NOMO-1 (cell line): Measurements from ENCODE around the gene ATCAY.
A peak's percentile ranks its signal among the peaks of the same experiment; 100 is the strongest.
"Not testable (repeated sequence)": the region's sequence is repeated elsewhere in the genome, so short reads cannot be mapped to it uniquely, and the experiment has no call there.

Source experiments
- DNase-seq, 2 experiments: peaks; one replicate each; lab custom pipeline; 2025; ENCODE audit not compliant: unreplicated experiment in 2 of 2; lab: John Stamatoyannopoulos, UW

ATCAY gene

GRCh38 chr19:3967983-3968382 is 87.5 kb downstream of the ATCAY start:
- DNase-seq = not testable (repeated sequence)

GRCh38 chr19:3968556-3969434 is 88.3 kb downstream of the ATCAY start:
- DNase-seq = no peak

DNA sequence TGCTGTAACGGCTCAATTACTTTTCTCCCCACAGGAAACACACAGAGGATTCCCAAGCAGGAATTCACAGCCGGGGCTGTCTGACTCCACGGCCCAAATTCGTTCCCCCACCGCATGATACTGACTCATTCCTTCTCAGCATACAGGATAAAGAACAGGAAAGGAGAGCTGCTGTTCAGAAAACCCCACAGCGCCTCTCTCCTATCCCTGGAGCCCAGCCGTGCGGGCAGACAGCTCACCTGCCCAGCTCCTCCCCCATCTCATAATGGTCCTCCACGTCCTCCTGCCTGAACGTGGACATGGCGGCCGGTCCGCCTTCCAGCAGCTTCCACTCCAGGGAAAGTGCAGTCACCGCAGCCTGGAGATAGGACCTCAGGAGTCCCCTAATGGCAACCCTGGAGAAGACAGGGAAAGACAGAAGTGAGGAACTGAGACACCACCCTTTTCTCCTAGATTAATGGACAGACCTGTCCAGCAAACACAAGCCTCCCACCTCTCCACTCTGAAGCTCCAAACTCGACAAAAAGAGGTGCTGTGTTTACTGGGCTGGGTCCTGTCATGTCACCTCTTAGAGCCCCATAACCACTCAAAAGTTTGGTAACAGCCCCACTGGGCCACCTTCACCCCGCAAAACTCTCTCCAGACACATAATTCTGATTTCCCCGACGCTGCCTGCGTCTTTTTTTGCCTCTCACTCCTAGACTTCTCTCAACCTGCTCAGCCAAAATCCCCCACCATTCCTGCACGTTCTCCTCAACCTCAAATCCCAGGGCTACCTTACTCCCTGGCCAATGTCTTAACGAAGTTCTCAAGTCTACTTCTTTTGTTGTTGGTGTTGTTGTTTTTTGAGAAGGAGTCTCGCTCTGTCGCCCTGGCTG is 89.2 kb downstream of the ATCAY start:
- no peak for DNase-seq

- no peak for DNase-seq
Observed at GRCh38 chr19:3970313-3970807, 89.9 kb downstream of the ATCAY start.

GRCh38 chr19:3970808-3971598 is 90.5 kb downstream of the ATCAY start, which contains the start of gene DAPK3:
TSS of gene DAPK3 (minus strand) at chr19:3971099. CDS start at chr19:3969735, 1,364 bp downstream.
- peak; percentile 97 to 98 for DNase-seq

- no peak for DNase-seq
Observed at GRCh38 chr19:3975144-3975543, 94.7 kb downstream of the ATCAY start.

DNA sequence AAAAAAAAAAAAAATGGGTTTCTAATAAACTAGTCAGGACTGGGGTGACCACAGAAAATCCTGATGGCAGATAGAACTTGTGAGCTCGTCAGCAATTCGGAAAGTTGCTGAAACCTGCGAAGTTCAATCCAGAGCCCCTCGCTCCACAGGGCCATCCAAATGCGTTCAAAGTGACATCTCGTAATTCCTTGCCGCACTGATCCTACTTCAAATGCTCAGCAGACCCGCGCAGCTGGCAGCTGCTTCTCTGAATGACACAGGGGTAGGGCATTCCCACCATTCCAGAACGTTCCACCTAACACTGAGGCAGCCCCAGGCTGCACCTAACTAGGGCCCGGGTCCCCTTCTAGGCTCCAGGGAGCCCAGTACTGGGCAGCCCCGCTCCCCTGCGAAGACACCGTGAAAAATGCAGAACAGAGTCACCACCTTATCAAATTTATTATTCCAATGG is 95.2 kb downstream of the ATCAY start:
- DNase-seq = no peak

DNA sequence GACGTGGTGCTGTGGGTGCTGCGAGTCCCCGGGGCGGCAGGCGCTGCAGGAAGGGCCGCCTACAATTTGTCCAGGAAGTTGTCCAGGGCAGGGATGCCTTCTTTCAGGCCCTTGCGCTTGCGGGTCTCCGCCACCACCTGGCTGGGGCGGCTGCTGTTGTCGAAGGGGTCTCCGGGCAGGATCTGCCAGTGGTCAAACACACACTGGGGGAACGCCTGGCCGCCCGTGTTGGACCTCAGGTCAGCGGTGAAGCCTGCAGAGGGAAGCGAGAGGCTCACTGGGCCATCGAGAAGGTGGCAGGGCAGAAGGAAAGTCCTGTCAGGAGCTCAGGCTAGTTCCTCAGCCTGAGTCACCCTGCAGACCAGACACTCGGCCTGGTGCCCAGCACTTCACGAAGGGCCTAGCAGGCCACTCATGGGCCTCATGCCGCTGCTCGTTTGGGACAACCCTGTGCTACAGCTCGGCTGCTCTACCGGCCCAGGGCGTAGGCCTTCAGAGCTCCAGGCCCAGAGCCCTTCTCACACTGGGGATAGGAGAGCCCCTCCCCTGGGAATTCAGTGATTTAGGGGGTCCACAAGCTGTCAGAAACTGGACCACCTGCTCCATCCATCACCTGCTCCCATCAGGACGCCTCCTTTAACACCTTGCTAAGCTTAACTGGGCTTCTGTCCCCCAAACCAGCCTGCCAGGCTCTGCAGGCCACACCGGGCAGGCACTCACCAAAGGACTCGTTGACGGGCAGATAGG is 96.2 kb downstream of the ATCAY start:
- DNase-seq = no peak
